DMS 273 treated with DMSO at 0.1 percent for 48 hours (cell line): ENCODE data around the gene NCBP2L.

Experiments
- DNase-seq: peaks from one replicate; lab custom pipeline; 2025; lab: John Stamatoyannopoulos, UW

Gene NCBP2L

GRCh38 chrX:107752714-107753113 lies 24.8 kb upstream of the NCBP2L start:
- DNase-seq: no peak

DNA sequence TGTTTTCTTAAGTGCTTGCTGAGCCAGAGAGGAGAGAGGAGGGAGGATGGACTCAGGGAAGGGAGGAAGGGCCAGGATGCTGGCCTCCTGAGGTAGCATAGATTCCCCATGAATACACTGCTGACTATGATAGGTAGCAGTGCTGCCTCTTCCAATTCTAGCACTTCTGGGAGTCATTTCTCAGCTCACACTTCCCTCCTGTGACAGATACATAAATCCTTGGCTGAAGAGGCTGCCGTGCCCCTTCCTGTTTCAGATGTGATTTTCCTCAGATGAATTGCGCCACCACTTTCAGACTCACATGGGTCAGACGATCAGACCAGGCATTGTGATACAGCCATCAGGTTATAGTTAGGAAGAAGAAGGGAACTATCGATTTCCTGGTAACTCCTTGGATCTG lies 24.3 kb upstream of the NCBP2L start:
- no peak for DNase-seq

DNA sequence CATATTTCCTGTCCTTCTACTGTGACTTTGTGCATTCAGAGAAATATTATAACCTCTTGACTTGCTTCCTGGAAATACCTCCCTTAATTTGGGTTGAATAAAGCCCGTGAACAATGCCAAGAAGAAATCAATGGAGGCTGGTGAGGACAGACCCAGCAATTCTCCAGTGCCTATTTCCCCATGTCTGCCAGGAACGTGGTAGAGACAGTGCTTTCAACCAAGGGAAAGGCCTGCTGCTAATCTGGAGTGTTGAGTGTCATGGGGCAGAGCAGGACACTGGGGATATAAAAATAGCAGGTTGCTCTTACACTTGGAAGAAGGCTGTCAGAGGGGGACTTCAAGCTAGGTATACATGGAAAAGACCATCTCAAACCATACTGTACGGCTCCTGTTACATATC lies 21.8 kb upstream of the NCBP2L start:
- DNase-seq: no peak

DNA sequence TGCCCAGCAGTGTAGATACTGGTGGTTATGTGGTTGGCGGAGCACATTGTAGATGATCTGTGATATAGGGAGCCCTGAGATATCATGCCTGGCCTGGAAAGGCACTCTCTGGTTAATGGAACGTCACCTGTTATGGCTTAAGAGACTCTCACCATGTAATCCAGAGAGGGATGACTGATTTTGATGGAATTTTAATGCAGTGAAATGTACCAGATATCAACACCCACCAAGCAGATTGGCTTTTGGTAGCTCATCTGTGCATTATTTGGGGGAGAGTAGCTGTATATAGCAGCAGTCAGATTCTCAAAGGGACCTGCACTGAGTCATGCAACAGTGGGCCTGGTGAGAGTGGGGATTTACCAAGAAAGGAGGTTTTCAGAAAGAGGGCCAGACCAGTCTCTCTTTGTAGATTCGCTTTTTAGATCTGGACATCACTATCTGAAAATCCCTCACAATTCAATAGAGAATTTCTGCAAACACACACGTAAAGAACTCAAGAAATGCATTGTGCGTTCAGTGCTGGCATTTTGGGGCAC lies 19.2 kb upstream of the NCBP2L start:
- DNase-seq: no peak

DNA sequence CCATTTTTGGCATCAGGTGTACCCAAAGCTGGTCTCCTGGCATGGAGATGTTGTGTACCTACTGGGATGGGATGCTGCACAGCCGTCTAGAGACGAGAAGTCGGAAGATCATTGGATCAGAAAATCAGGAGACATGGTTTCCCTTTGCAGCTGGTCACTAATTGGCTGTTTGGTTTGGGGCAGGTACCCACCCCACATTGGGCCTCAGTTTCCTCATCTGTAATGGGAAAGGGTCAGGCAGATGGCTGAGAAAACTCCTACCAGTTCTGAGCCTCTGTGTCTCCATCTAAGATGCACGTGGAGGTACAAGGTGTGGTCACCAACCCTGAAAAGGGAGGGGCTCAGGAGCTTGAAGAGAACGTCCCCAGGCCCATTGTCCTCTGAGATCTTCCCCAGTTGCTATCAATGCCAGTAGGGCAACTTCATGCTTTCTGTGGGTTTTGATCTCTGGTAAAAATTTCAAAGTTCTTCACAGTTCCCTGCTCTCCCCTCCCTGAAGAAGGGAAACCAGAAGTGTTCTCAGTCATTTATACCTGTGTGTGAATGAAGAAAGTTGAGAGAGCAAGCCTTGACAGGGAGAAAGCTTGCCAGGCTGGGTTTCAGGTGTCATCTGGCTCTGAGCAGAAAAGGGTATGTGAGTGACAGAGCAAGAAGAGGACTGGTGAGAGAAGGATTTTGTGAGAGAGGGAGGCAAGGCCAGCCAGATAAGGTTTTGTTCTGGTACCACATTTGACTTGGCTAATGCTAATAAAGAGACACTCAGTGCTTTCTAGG lies 17.0 kb upstream of the NCBP2L start:
- DNase-seq: no peak

GRCh38 chrX:107763647-107764046 lies 13.9 kb upstream of the NCBP2L start:
- no peak for DNase-seq

- DNase-seq: no peak
Measured at GRCh38 chrX:107764845-107765608, 12.5 kb upstream of the NCBP2L start.

DNA sequence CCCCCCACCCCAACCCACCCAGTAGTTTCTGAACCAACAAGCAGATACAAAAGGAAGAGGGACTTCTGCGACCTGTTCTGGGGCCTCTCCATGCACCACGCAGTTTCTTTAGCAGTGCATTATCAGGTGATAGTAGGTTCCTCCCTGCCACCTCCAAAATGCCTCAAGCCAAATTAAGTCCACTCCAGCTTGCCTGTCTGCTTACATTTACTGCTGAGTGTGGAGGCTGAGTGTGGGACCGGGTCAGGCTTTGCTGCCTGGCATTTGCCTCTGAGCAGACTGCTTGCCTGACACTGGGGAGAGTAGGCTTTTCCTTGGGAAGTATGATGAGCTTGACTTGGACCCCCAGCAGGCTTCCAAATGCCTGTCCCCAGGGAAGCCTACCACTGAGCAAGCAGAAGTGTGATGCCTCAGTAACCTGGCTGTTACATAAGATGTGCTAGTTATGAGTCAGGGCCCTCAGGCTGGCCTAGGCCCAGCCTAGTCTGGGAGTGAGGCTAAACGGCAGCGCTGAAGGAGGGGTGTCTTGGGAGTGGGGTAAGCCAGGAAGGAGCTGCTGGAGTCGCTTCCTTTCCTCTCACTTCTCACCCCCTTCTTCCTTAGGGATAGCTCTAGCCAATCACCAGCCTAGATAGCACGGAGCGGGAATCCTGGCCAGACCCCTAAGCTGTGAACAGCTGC lies 10.9 kb upstream of the NCBP2L start:
- no peak for DNase-seq

GRCh38 chrX:107768051-107768450 lies 9.5 kb upstream of the NCBP2L start:
- no peak for DNase-seq

DNA sequence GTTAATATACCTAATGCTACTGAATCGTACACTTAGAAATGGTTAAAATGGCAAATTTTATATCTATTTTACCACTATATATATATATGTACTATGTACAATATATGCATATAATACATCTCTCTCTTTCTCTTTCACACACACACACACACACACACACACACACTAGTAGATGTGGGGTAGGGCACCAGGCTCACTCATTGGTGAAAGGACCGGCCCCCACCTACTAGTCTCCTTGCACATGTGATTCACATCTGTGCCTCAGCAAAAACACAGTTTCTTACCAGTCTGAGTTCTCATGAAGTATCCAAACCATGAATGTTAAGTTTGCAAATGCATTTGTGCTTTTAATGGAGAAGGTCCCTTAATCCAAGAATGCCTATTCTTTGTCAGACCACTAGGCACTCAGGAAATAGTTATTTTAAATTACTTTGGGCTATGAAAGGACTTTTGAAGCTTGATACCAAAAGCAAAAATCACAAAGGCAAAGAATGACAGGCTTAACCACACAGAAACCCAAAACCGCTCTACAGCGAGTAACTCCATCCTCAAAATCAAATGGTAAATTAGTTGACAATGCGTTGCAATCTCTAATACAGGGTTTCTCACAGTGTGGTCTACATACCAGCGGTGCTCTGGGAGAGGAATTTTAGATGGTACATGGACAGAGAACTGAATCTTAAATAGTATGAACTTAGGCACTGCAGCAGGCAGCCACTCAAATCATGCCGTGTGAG lies 7.8 kb upstream of the NCBP2L start:
- DNase-seq: no peak

GRCh38 chrX:107773206-107773605 lies 4.3 kb upstream of the NCBP2L start:
- no peak for DNase-seq

DNA sequence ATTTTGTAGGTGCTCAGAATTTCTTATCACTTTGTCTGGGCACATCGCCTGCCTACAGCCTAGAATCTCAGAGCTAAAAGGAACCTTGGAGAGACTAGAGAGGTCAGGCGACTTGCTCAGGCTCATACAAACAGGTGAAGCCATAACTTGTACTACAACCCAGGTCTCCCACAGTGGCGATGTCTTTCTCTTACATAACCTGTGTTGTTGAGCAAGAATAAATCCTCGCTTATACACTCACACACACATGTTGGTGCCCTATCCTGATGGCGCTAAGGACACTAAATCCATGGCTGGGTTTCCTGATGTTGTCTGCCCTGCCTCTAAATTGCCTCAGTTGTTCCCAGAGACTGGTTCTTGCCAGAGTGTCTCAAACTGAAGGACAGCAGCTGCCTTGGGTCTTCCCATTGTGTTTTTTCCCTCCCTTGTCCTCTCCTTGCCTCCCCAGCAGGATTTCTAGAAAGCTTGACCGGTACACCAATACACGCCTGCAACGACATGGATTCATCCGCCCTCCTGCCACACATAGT lies 3.6 kb upstream of the NCBP2L start:
- no peak for DNase-seq

GRCh38 chrX:107775000-107775733 lies 2.4 kb upstream of the NCBP2L start:
- DNase-seq: no peak

GRCh38 chrX:107775734-107776511 lies 1.6 kb upstream of the NCBP2L start, which contains the start of gene TSC22D3:
Gene TSC22D3, minus strand, starts transcription at chrX:107775787. Its CDS starts 368 bp downstream, at chrX:107775419.
- DNase-seq: peak; percentile 35

DNA sequence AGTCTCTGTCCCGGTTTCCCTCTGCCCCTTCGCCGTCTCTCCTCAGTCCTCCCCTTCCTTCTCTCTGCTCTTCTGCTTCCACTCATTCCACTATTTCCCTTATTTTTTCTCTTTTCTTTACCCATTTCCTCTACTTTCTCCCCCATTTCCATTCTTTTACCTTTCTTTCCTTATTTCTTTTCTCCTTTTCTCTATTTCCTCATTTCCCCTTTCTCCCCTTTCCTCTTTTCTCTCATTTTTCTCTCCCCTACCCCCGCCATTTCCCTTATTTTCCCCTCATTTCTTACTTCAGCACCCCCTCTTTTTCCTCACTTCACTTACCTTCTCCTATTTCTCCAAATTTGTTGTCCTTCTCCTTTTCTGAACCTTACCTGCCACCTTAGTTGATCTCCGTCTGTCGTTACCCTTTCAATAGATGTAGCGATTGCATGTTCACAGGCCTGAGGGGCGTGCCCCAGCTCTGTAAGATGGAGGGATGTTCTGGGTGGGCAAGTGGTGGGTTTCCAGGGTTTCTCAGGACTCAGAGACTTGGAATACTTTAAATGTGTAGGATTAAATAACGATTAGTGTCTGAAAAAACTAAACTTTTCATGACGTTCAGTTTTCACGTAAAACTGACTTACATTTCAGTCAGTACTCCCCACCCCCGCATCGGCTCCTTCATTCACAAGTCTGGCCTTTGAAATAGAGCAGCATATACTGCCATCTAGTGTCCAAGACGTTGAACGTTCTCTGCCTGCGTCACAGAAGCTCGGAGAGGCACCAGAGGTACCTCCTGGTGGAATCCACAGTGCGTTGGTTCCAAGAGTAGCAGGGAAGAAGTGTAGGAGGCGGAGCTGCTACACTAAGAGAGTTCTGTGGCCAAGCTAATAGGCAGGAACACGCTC lies 641 bp upstream of the NCBP2L start:
- peak; percentile 83 for DNase-seq

DNA sequence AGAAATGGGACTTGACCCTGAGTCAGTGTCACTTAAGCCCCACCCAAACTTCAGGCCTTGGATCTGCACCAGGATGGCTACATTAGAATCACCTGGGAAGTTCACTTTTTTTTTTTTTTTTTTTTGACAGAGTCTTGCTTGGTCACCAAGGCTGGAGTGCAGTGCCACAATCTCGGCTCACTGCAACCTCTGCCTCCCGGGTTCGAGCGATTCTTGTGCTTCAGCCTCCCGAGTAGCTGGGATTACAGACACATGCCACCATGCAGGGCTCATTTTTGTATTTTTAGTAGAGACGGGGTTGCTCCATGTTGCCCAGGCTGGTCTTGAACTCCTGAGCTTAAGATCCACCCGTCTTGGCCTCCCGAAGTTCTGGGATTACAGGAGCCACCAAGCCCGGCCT lies 3.0 kb downstream of the NCBP2L start:
- no peak for DNase-seq

GRCh38 chrX:107787827-107788226 lies 10.3 kb downstream of the NCBP2L start:
- no peak for DNase-seq

GRCh38 chrX:107804427-107804826 lies 26.9 kb downstream of the NCBP2L start:
- DNase-seq: no peak

DNA sequence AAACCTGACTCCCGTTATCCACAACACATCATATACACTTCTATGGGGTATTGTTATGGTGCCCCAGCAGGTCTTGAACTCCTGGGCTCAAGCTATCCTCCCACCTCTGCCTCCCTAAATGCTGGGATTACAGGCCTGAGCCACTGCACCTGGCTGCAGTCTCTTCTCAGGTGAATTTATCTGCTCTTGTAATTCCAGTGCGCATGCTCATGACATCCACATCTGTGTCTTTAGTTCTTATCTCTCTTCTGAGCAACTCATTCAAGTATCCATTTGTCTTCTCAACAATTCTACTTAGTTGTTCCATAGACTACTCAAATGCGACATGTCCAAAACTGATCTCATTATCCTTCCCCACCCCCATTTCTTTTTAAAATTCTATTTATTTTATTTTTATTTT lies 27.6 kb downstream of the NCBP2L start:
- no peak for DNase-seq
